ENCODE measurements around the gene ROBO2.

Gene ROBO2

DNA sequence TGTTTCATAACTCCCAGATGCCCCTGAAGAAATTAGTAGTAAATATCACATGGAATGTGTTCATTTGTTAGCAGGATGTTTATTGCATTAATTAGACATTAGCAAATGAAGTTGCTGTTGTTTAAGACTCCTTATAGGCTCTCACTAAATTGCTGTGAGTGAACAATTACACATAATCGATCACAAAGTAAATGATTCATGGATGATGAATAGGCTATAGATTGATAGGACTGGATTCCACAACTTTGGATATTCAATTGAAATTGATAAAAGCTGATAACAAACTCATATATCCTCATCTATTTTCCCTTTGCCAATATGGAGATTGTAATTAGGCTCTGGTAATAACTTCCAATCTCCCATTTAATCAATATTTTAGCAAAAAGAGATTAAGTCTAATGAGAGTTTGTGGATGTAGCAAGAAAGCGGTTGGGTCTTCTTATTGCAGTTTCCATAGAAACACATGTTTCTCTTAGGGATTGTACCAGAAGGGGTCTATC lies 555.5 kb downstream of the ROBO2 start:
- Histone ChIP-seq H3K27me3 (ENCODE audit: insufficient read depth, low read length) (no peaks in the 10 kb centered on the region), H3K79me2 (ENCODE audit: control insufficient read depth, insufficient read depth, low read length, poor library complexity) (no peaks in the 10 kb centered on the region), H3K79me1 (ENCODE audit: low read length) (no peaks in the 10 kb centered on the region), H2BK5ac (ENCODE audit: low read depth, low read length, poor library complexity) (no peak overlapping the region), H3K4me3 (ENCODE audit: low read depth, low read length) (no peak overlapping the region), H3K27ac (ENCODE audit: low read depth, low read length) (no peak overlapping the region), H3K36me3 (ENCODE audit: control insufficient read depth in 1 of 2, insufficient read depth in 2 of 2, low read length in 2 of 2) (no peaks in the 10 kb centered on the region), H2AK5ac (ENCODE audit: low read length) (no peak overlapping the region), H4K8ac (ENCODE audit: low read depth, low read length) (no peak overlapping the region), H2AFZ (ENCODE audit: insufficient read depth, low read length, poor library complexity) (no peak overlapping the region), H3K9me3 (ENCODE audit: insufficient read depth, low read depth, low read length) (no peaks in the 10 kb centered on the region), H4K12ac (ENCODE audit: low read depth, low read length) (no peak overlapping the region), H4K91ac (ENCODE audit: low read depth, low read length) (no peak overlapping the region), H3K9ac (ENCODE audit: low read length) (no peak overlapping the region), H2BK120ac (ENCODE audit: insufficient read depth, low read length, poor library complexity) (no peak overlapping the region), H3K18ac (ENCODE audit: low read length) (no peak overlapping the region), H3K4me1 (ENCODE audit: control insufficient read depth in 1 of 2, insufficient read depth in 2 of 2, low read length in 2 of 2) (no peaks in the 10 kb centered on the region), H3K4ac (ENCODE audit: low read depth, low read length) (no peak overlapping the region), H3K23ac (ENCODE audit: low read length) (no peak overlapping the region), H2BK12ac (ENCODE audit: low read length) (no peak overlapping the region), H3K14ac (ENCODE audit: low read length) (no peak overlapping the region), H3K4me2 (ENCODE audit: low read length) (no peak overlapping the region)
- DNase-seq = no peak
- WGBS (ENCODE audit: extremely low coverage, insufficient coverage, insufficient read length) = no CpG with 5 or more reads among the region's 2 CpGs

DNA sequence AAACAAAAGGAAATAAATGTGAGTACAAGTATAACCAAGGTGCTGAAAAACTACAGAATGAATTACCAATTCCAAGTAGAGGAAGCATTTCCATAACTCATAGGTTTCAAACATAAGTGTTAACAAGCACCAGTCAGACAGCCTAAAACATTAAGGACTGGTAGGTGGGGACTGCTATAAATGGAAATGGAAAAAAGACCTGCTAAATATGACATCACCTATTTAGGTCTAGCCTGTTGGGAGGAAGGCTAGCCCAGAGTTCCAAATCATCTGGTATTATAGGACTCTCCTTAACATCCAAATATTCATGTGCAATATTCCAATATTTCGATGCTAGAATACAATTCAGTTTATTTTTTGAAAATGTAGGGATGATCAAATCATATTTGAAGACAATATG lies 560.0 kb downstream of the ROBO2 start:
- H3K79me1 ChIP-seq (ENCODE audit: low read length) = no peaks in the 10 kb centered on the region
- no peak overlapping the region for H4K12ac ChIP-seq (ENCODE audit: low read depth, low read length)
- no peaks in the 10 kb centered on the region for H3K36me3 ChIP-seq (ENCODE audit: control insufficient read depth in 1 of 2, insufficient read depth in 2 of 2, low read length in 2 of 2)
- no peak overlapping the region for H3K14ac ChIP-seq (ENCODE audit: low read length)
- H3K79me2 ChIP-seq (ENCODE audit: control insufficient read depth, insufficient read depth, low read length, poor library complexity) = no peaks in the 10 kb centered on the region
- no peak overlapping the region for H3K4ac ChIP-seq (ENCODE audit: low read depth, low read length)
- H3K18ac ChIP-seq (ENCODE audit: low read length) = no peak overlapping the region
- H2AK5ac ChIP-seq (ENCODE audit: low read length) = no peak overlapping the region
- no peak overlapping the region for H2AFZ ChIP-seq (ENCODE audit: insufficient read depth, low read length, poor library complexity)
- H2BK120ac ChIP-seq (ENCODE audit: insufficient read depth, low read length, poor library complexity) = no peak overlapping the region
- H3K9ac ChIP-seq (ENCODE audit: low read length) = no peak overlapping the region
- H3K4me1 ChIP-seq (ENCODE audit: control insufficient read depth in 1 of 2, insufficient read depth in 2 of 2, low read length in 2 of 2) = no peaks in the 10 kb centered on the region
- no CpG with 5 or more reads among the region's 1 CpG for WGBS (ENCODE audit: extremely low coverage, insufficient coverage, insufficient read length)
- no peak overlapping the region for H2BK12ac ChIP-seq (ENCODE audit: low read length)
- no peak overlapping the region for H3K4me2 ChIP-seq (ENCODE audit: low read length)
- no peaks in the 10 kb centered on the region for H3K9me3 ChIP-seq (ENCODE audit: insufficient read depth, low read depth, low read length)
- H3K4me3 ChIP-seq (ENCODE audit: low read depth, low read length) = no peak overlapping the region
- H4K8ac ChIP-seq (ENCODE audit: low read depth, low read length) = no peak overlapping the region
- H3K27me3 ChIP-seq (ENCODE audit: insufficient read depth, low read length) = no peaks in the 10 kb centered on the region
- no peak for DNase-seq
- no peak overlapping the region for H3K27ac ChIP-seq (ENCODE audit: low read depth, low read length)
- no peak overlapping the region for H4K91ac ChIP-seq (ENCODE audit: low read depth, low read length)
- H2BK5ac ChIP-seq (ENCODE audit: low read depth, low read length, poor library complexity) = no peak overlapping the region
- no peak overlapping the region for H3K23ac ChIP-seq (ENCODE audit: low read length)

DNA sequence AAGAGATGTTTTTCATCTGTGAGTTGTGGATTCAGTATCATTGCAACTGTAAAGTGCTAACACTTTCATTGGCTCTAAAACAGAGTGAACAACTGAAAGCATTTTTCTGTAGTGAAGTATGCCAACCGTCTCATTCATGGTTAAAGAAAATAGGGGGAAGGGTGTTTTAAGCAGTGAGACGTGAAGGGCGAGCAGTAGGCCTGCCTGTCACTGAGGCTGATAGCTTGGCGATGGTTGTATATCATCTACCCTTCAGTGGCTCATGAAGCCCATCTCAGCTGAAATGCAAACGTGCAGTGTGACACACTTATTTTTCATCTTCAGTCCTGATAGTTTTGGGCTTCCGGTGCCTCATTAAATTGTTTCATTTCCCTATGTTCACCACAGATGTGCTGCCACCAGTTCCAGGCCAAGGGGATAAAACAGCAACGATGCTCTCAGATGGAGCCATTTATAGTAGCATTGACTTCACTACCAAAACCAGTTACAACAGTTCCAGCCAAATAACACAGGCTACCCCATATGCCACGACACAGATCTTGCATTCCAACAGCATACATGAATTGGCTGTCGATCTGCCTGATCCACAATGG lies 562.0 kb downstream of the ROBO2 start:
- no CpG with 5 or more reads among the region's 9 CpGs for WGBS (ENCODE audit: extremely low coverage, insufficient coverage, insufficient read length)
- no peak overlapping the region for H3K4me3 ChIP-seq (ENCODE audit: low read depth, low read length)

DNA sequence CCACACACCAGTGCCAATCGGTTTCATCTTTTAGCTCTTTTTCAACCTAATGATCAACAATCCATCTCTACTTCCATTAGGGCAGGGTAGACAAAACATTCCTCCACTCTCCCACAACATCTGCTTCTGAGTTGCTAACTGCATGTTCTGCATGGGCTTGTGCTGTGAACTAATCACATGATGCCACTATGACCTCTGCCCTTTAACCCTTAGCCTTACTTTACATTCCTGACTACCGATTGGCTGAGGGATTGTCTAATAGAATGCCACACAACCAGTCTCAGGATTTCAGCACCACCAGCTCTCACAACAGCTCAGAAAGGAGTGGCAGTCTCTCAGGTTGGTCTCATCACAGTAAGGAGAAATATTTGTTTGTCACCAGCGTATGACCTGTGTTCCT lies 562.8 kb downstream of the ROBO2 start:
- no CpG with 5 or more reads among the region's 3 CpGs for WGBS (ENCODE audit: extremely low coverage, insufficient coverage, insufficient read length)
- Histone ChIP-seq H3K9ac (ENCODE audit: low read length) (no peak overlapping the region), H2AK5ac (ENCODE audit: low read length) (no peak overlapping the region), H3K4me3 (ENCODE audit: low read depth, low read length) (no peak overlapping the region), H3K4ac (ENCODE audit: low read depth, low read length) (no peak overlapping the region), H3K23ac (ENCODE audit: low read length) (no peak overlapping the region), H3K27me3 (ENCODE audit: insufficient read depth, low read length) (no peaks in the 10 kb centered on the region), H3K79me1 (ENCODE audit: low read length) (no peaks in the 10 kb centered on the region), H3K14ac (ENCODE audit: low read length) (no peak overlapping the region), H3K18ac (ENCODE audit: low read length) (no peak overlapping the region), H3K27ac (ENCODE audit: low read depth, low read length) (no peak overlapping the region), H3K9me3 (ENCODE audit: insufficient read depth, low read depth, low read length) (no peaks in the 10 kb centered on the region), H3K79me2 (ENCODE audit: control insufficient read depth, insufficient read depth, low read length, poor library complexity) (no peaks in the 10 kb centered on the region), H2BK120ac (ENCODE audit: insufficient read depth, low read length, poor library complexity) (no peak overlapping the region), H3K36me3 (ENCODE audit: control insufficient read depth in 1 of 2, insufficient read depth in 2 of 2, low read length in 2 of 2) (no peaks in the 10 kb centered on the region), H4K12ac (ENCODE audit: low read depth, low read length) (no peak overlapping the region), H3K4me1 (ENCODE audit: control insufficient read depth in 1 of 2, insufficient read depth in 2 of 2, low read length in 2 of 2) (no peaks in the 10 kb centered on the region), H2AFZ (ENCODE audit: insufficient read depth, low read length, poor library complexity) (no peak overlapping the region), H3K4me2 (ENCODE audit: low read length) (no peak overlapping the region), H4K8ac (ENCODE audit: low read depth, low read length) (no peak overlapping the region), H2BK12ac (ENCODE audit: low read length) (no peak overlapping the region), H4K91ac (ENCODE audit: low read depth, low read length) (no peak overlapping the region), H2BK5ac (ENCODE audit: low read depth, low read length, poor library complexity) (no peak overlapping the region)
- no peak for DNase-seq

More for the DNA sequence above, 562.0 kb downstream of the ROBO2 start:
- H3K4me1 ChIP-seq (ENCODE audit: control insufficient read depth in 1 of 2, insufficient read depth in 2 of 2, low read length in 2 of 2) = no peaks in the 10 kb centered on the region
- H3K27ac ChIP-seq (ENCODE audit: low read depth, low read length) = no peak overlapping the region
- no peak overlapping the region for H2AFZ ChIP-seq (ENCODE audit: insufficient read depth, low read length, poor library complexity)
- H2BK120ac ChIP-seq (ENCODE audit: insufficient read depth, low read length, poor library complexity) = no peak overlapping the region
- H2AK5ac ChIP-seq (ENCODE audit: low read length) = no peak overlapping the region
- no peak overlapping the region for H3K18ac ChIP-seq (ENCODE audit: low read length)
- H4K8ac ChIP-seq (ENCODE audit: low read depth, low read length) = no peak overlapping the region
- no peak overlapping the region for H2BK12ac ChIP-seq (ENCODE audit: low read length)
- H3K79me2 ChIP-seq (ENCODE audit: control insufficient read depth, insufficient read depth, low read length, poor library complexity) = no peaks in the 10 kb centered on the region
- no peak overlapping the region for H3K23ac ChIP-seq (ENCODE audit: low read length)
- no peaks in the 10 kb centered on the region for H3K79me1 ChIP-seq (ENCODE audit: low read length)
- DNase-seq = no peak
- no peaks in the 10 kb centered on the region for H3K27me3 ChIP-seq (ENCODE audit: insufficient read depth, low read length)
- H2BK5ac ChIP-seq (ENCODE audit: low read depth, low read length, poor library complexity) = no peak overlapping the region
- no peak overlapping the region for H3K9ac ChIP-seq (ENCODE audit: low read length)
- no peak overlapping the region for H3K14ac ChIP-seq (ENCODE audit: low read length)
- H4K12ac ChIP-seq (ENCODE audit: low read depth, low read length) = no peak overlapping the region
- no peak overlapping the region for H4K91ac ChIP-seq (ENCODE audit: low read depth, low read length)
- no peak overlapping the region for H3K4me2 ChIP-seq (ENCODE audit: low read length)
- no peaks in the 10 kb centered on the region for H3K36me3 ChIP-seq (ENCODE audit: control insufficient read depth in 1 of 2, insufficient read depth in 2 of 2, low read length in 2 of 2)
- H3K4ac ChIP-seq (ENCODE audit: low read depth, low read length) = no peak overlapping the region
- no peaks in the 10 kb centered on the region for H3K9me3 ChIP-seq (ENCODE audit: insufficient read depth, low read depth, low read length)

Data from trophoblast cell (in vitro differentiated cells and primary cell).